Measurements from ENCODE around the gene TLE3. TPM values are rescaled to one million over a fixed set of nuclear protein-coding genes. Genes with fewer than 3 reads are reported as not detected.

The TLE3 gene
- total RNA-seq, 4 donors from 2014 or later, result 44.0 to 159 (median 78.8) TPM

DNA sequence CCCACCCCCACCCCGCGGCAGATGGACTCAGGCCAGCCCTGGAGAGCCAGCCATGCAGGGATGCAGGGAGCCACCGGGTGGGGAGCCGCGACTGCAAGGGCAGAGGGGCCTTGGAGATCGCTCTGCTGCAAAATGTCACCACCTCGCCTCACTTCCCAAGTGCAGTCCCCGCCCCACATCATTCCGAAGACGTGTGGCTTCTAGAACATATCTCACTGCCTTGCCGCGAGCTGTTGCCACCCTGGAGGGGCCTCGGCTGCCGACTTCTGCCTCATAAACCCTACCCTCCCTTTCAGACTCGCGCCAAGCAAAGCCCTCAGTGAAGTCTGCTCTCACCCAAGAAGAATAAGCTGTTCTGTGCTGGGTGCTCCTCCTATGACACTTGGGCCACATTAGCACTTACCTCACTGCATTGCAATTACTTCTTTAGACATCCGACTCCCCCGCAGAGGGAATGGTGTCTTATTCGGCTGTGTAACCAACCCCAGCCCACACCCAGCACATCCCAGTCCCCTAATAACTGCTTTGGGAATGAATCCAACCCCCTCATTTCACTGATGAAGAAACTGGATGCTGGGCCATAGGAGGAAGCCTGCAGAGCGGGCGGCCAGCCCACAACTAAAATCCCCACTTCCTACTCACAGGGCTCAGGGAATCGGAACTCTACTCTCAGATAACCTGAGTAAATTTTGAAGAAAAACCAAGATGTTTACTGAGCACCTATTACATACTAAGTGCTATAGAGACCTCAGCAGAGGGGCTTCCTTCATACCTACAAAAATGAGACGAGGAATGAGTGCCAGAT lies 8.6 kb downstream of the TLE3 start:
- TF ChIP-seq CTCF (IDR thresholded peaks at IDR 0.05), result no peak
- no peak for ATAC-seq (ENCODE audit: low FRiP score)
- DNase-seq (ENCODE audit: low spot score), result no peak

GRCh38 chr15:70088455-70088854 lies 9.3 kb downstream of the TLE3 start:
- TF ChIP-seq CTCF (IDR thresholded peaks at IDR 0.05), result no peak
- ATAC-seq (ENCODE audit: low FRiP score) (no peak), DNase-seq (ENCODE audit: low spot score) (no peak)

DNA sequence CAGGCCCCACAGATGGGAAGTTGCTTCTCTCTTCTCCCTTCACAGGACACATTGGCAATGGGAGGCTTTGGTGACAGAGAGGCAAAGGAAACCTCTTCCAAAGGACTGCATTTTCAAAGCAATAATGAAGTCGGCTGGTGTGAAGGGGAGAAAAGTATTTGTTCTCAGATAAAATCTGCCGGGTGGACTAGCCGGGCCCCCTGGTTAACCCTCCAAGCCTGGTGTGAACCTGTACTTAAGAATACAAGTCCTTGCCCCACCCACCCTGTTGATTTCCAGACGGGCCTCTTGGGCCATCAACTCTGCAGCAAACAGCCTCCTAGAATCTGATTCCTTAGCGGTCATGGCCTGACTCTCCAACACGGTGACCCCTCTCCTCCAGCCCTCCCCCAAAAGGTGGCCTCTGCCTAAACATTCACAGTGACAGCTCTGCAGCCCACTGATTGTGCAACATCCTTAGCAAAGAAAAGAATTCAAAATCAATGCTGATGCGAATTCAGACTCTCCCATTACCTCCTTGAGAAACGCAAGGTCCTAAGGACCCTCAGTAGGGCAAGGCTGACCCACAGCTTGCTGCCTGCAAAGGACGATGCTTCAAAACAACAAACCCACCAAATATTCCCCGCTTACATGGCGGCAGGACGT lies 9.9 kb downstream of the TLE3 start:
- DNase-seq (ENCODE audit: low spot score) (no peak), ATAC-seq (ENCODE audit: low FRiP score) (no peak)
- no peak for TF ChIP-seq CTCF (IDR thresholded peaks at IDR 0.05)

DNA sequence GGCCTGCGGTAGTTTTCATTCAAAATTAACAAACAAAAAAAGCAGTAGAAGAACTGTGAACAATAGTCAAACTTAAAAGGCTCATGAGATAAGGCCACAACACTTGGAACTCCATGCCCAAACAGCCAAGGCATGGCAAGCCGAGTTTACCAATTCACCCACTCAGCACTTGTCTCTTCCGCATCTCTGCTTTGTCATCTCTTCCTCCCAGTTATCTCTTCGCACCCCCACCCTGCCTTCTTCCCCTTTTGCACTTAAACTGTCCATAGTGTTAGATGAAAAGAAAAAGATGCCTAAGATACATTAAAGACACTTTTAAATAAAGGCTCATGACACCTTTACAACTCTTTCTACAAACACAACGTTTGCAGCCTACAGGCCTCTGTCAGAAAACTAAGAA lies 11.1 kb downstream of the TLE3 start:
- no peak for DNase-seq (ENCODE audit: low spot score)
- no peak for ATAC-seq (ENCODE audit: low FRiP score)
- TF ChIP-seq CTCF (IDR thresholded peaks at IDR 0.05), result no peak

DNA sequence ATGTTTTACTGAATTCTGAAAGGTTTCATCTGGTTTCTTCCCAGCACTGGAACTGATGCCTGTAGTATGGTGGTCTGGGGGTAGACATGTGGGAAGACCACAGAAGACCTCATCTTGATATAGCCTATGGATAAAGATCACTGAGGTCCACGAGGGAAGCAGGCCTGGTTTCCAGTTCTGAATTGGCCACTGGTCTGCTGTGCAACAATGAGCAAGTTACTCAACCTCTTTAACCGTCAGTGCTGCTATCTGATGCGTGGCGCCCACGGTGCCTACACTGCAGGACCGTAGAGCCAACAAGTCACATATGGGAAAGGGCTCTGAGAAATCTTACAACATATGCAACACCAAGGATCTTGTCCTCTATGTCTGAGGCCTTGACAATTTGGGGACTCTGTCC lies 13.3 kb downstream of the TLE3 start:
- ATAC-seq (ENCODE audit: low FRiP score) (no peak), DNase-seq (ENCODE audit: low spot score) (no peak)

DNA sequence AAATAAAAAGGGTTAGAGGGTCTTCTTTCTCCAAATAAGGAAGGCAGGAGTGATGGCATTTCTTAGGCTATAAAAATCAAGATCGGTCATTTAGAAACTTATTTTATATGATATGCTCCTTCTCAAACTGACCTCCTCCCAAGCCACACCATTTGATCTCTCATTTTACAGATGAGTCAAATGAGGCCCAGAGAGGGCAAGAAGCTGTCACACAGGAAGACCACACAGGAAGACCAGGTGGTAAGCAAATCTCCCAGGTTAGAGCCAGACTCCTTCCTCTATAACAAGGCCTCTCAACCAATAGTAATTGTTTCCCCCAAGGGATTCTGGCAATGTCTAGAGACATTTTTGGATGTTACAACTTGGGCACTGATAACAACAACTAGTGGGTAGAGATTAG lies 13.8 kb downstream of the TLE3 start:
- DNase-seq (ENCODE audit: low spot score), result no peak
- TF ChIP-seq CTCF (IDR thresholded peaks at IDR 0.05), result no peak
- ATAC-seq (ENCODE audit: low FRiP score), result no peak

More for the DNA sequence above, 13.3 kb downstream of the TLE3 start:
- TF ChIP-seq CTCF (IDR thresholded peaks at IDR 0.05), result no peak

DNA sequence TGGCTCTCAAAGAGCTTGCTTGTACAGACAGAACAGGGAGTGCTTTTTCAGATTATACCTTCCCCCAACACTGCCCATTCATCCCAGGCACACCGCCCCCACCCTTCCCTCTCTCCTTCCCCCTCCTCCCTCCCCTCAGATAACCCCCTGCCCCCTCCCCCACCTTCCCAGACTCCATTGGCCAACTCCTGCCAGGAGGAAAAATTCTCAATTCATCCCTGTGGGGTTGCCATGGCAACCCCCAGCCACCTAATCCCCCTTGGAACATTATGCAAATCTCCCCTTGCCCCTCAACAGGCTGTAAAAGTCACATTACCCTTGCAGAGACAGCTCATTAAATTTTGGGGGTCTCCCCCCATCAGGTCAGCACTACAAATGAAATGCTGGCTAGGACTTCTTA lies 14.3 kb downstream of the TLE3 start:
- ATAC-seq (ENCODE audit: low FRiP score) (no peak), DNase-seq (ENCODE audit: low spot score) (no peak)
- no peak for TF ChIP-seq CTCF (IDR thresholded peaks at IDR 0.05)

Data from omental fat pad (tissue), 4 donors.